ENCODE data around the gene HRK. TPM values are rescaled to one million over a fixed set of nuclear protein-coding genes. Genes with fewer than 3 reads are reported as not detected.

HRK gene
- total RNA-seq, 1 experiment from 2014 or later = 0.44 TPM

DNA sequence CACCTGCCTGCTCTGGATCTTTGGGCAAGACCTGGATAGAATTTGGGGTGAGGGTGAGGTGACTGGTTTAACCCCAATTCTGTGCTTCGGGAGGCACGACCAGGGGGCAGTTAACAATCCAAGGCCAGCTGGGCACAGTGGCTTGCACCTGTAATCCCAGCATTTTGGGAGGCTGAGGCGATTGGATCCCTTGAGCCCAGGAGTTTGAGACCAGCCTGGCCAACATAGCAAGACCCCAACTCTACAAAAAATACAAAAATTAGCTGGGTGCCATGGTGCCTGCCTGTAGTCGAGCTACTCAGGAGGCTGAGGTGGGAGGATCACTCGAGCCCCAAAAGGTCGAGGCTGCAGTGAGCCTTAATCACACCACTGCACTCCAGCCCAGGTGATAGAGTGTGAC is 38.2 kb downstream of the HRK start:
- TF ChIP-seq, protein P1, sequence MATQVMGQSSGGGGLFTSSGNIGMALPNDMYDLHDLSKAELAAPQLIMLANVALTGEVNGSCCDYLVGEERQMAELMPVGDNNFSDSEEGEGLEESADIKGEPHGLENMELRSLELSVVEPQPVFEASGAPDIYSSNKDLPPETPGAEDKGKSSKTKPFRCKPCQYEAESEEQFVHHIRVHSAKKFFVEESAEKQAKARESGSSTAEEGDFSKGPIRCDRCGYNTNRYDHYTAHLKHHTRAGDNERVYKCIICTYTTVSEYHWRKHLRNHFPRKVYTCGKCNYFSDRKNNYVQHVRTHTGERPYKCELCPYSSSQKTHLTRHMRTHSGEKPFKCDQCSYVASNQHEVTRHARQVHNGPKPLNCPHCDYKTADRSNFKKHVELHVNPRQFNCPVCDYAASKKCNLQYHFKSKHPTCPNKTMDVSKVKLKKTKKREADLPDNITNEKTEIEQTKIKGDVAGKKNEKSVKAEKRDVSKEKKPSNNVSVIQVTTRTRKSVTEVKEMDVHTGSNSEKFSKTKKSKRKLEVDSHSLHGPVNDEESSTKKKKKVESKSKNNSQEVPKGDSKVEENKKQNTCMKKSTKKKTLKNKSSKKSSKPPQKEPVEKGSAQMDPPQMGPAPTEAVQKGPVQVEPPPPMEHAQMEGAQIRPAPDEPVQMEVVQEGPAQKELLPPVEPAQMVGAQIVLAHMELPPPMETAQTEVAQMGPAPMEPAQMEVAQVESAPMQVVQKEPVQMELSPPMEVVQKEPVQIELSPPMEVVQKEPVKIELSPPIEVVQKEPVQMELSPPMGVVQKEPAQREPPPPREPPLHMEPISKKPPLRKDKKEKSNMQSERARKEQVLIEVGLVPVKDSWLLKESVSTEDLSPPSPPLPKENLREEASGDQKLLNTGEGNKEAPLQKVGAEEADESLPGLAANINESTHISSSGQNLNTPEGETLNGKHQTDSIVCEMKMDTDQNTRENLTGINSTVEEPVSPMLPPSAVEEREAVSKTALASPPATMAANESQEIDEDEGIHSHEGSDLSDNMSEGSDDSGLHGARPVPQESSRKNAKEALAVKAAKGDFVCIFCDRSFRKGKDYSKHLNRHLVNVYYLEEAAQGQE (IDR thresholded peaks at IDR 0.05; ENCODE audit: insufficient read depth in 1 of 2, low read depth in 2 of 2, low read length in 1 of 2) = no peak
- no peak for TF ChIP-seq TCF7L2 (IDR thresholded peaks at IDR 0.05; ENCODE audit: low read depth, low read length)
- TF ChIP-seq SIN3A (IDR thresholded peaks at IDR 0.05; ENCODE audit: borderline replicate concordance, insufficient read depth, low read depth, low read length) = no peak
- TF ChIP-seq CTCF (IDR thresholded peaks at IDR 0.05) = no peak
- Histone ChIP-seq H3K9me3 (ENCODE audit: control insufficient read depth, insufficient read depth, low read depth, low read length) (no peaks in the 10 kb centered on the region), H3K4me3 (ENCODE audit: low read depth in 2 of 2, low read length in 2 of 2) (no peak overlapping the region), H3K4me1 (ENCODE audit: control insufficient read depth, insufficient read depth, low read length) (no peaks in the 10 kb centered on the region), H3K27me3 (ENCODE audit: control insufficient read depth, insufficient read depth, low read length) (no peaks in the 10 kb centered on the region), H3K36me3 (ENCODE audit: control insufficient read depth, insufficient read depth, low read length) (no peaks in the 10 kb centered on the region), H3K27ac (ENCODE audit: low read length) (no peak overlapping the region)
- in situ Hi-C loops (cut with HindIII; ENCODE audit: low pct_unique_long_range_greater_than_20kb, low sequenced_read_pairs) (no loop called here), intact Hi-C loops (cut with micrococcal nuclease; ENCODE audit: unreplicated experiment) (no loop called here)
- no TSS peak for BruUV-seq (replicated peaks)
- ChIA-PET POLR2A (no interaction called here), CTCF (no interaction called here)
- DNase-seq (ENCODE audit: low read depth, low spot score) = no peak
- ATAC-seq = no peak

DNA sequence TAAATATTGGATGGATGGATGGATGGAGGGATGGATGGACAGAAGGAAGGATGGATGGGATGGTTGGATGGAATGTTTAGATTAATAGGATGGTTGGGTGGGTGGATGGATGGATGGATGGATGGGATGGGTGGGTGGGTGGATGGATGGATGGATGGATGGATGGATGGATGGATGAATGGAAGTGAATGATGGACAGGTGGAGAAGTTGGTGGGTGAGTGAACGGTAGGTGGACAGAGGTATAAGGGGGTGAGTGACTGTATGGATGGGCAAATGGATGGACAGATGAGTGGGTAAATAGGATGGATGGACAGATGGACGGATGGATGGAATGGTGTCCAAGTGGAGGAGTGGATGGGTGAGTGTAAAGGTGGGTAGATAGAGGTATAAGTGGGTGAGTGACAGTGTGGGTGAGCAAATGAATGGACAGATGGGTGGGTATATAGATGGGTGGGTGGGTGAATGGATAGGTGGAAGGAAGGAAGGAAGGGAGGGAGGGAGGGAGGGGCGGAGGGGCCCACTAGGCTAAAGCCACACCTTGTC is 41.9 kb downstream of the HRK start:
- no peak for ATAC-seq
- intact Hi-C loops (cut with micrococcal nuclease; ENCODE audit: unreplicated experiment) = no loop called here
- H3K27ac ChIP-seq (ENCODE audit: low read length) = no peak overlapping the region
- no peaks in the 10 kb centered on the region for H3K9me3 ChIP-seq (ENCODE audit: control insufficient read depth, insufficient read depth, low read depth, low read length)
- in situ Hi-C loops (cut with HindIII; ENCODE audit: low pct_unique_long_range_greater_than_20kb, low sequenced_read_pairs) = no loop called here
- no TSS peak for BruUV-seq (replicated peaks)
- CTCF ChIA-PET = no interaction called here
- H3K4me3 ChIP-seq (ENCODE audit: low read depth in 2 of 2, low read length in 2 of 2) = no peak overlapping the region
- TF ChIP-seq POLR2AphosphoS5 (IDR thresholded peaks at IDR 0.05; ENCODE audit: low read depth, low read length) (no peak), TCF7L2 (IDR thresholded peaks at IDR 0.05; ENCODE audit: low read depth, low read length) (no peak), SIN3A (IDR thresholded peaks at IDR 0.05; ENCODE audit: borderline replicate concordance, insufficient read depth, low read depth, low read length) (no peak), CTCF (IDR thresholded peaks at IDR 0.05) (no peak)
- TF ChIP-seq, protein P1 (IDR thresholded peaks at IDR 0.05; ENCODE audit: insufficient read depth in 1 of 2, low read depth in 2 of 2, low read length in 1 of 2) = no peak
- POLR2A ChIA-PET = no interaction called here
- no peaks in the 10 kb centered on the region for H3K27me3 ChIP-seq (ENCODE audit: control insufficient read depth, insufficient read depth, low read length)
- H3K36me3 ChIP-seq (ENCODE audit: control insufficient read depth, insufficient read depth, low read length) = no peaks in the 10 kb centered on the region
- no peaks in the 10 kb centered on the region for H3K4me1 ChIP-seq (ENCODE audit: control insufficient read depth, insufficient read depth, low read length)
- no peak for DNase-seq (ENCODE audit: low read depth, low spot score)
